CD4-positive, alpha-beta T cell (primary cell): ENCODE data around the gene LRRC26. TPM values are rescaled to one million over a fixed set of nuclear protein-coding genes. Genes with fewer than 3 reads are reported as not detected.

ENCODE experiments used
- ATAC-seq: fragments of 200-7000 bp; cut with Tn5 transposase; one replicate; pipeline ENCODE4 v1.10.0; 2022; ENCODE audit warnings: mild to moderate bottlenecking; ENCODE audit not compliant: poor library complexity
- CTCF ChIA-PET: fragments of 350-600 bp; sonication (Branson Sonifier 250); formaldehyde crosslinking; loops from one replicate; lab custom pipeline; 2021; ENCODE audit warnings: antibody characterized with exemption, inconsistent platforms; lab: Charles Lee
- POLR2A ChIA-PET: fragments of 350-600 bp; sonication (Branson Sonifier 250); formaldehyde crosslinking; loops from one replicate; lab custom pipeline; 2021; ENCODE audit warnings: antibody characterized with exemption, inconsistent platforms; lab: Charles Lee
- DNase-seq, 14 experiments: peaks; one replicate each; pipeline ENCODE4 v3.0.0-alpha.2; 2013 to 2020; ENCODE audit warnings: mixed read lengths in 2 of 14
- H3K27ac ChIP-seq, 2 donors: one replicate each; pipeline versions ENCODE4 v1.5.1 to v1.7.0; 2013; ENCODE audit warnings: low read length in 2 of 2, low read depth in 1 of 2, mild to moderate bottlenecking in 1 of 2
- H3K27me3 ChIP-seq, 2 experiments: 1 replicate in 1 of 2; 2 replicates in 1 of 2; pipeline versions ENCODE4 v1.6.1 to v1.7.0; 2013; ENCODE audit warnings: low read length in 2 of 2, control low read depth in 1 of 2, mild to moderate bottlenecking in 1 of 2, moderate library complexity in 1 of 2; ENCODE audit not compliant: insufficient read depth in 2 of 2, control insufficient read depth in 1 of 2
- H3K36me3 ChIP-seq: one replicate; pipeline ENCODE4 v1.6.1; 2013; ENCODE audit warnings: low read length, control low read depth; ENCODE audit not compliant: insufficient read depth
- H3K4me1 ChIP-seq: one replicate; pipeline ENCODE4 v1.6.1; 2013; ENCODE audit warnings: low read length, control low read depth; ENCODE audit not compliant: insufficient read depth
- H3K4me3 ChIP-seq: one replicate; pipeline ENCODE4 v1.5.1; 2013; ENCODE audit warnings: mild to moderate bottlenecking, low read length, moderate library complexity
- H3K9me3 ChIP-seq, 2 experiments: 1 replicate in 1 of 2; 2 replicates in 1 of 2; pipeline versions ENCODE4 v1.6.1 to v1.7.0; 2013; ENCODE audit warnings: low read length in 2 of 2, mild to moderate bottlenecking in 2 of 2, control low read depth in 1 of 2, moderate library complexity in 1 of 2; ENCODE audit not compliant: control insufficient read depth in 1 of 2, insufficient read depth in 1 of 2
- H3K27ac Mint-ChIP-seq: one replicate; pipeline ENCODE4 v1.8.0; 2020; ENCODE audit warnings: mixed read lengths
- H3K27me3 Mint-ChIP-seq: one replicate; pipeline ENCODE4 v1.8.0; 2021; ENCODE audit warnings: mixed read lengths
- H3K36me3 Mint-ChIP-seq: one replicate; pipeline ENCODE4 v1.8.0; 2021; ENCODE audit warnings: low read depth, mixed read lengths
- H3K4me1 Mint-ChIP-seq: one replicate; pipeline ENCODE4 v1.8.0; 2021; ENCODE audit warnings: low read depth, mixed read lengths
- H3K4me3 Mint-ChIP-seq: one replicate; pipeline ENCODE4 v1.8.0; 2020; ENCODE audit warnings: mild to moderate bottlenecking, mixed read lengths
- H3K9me3 Mint-ChIP-seq: one replicate; pipeline ENCODE4 v1.8.0; 2020; ENCODE audit warnings: mixed read lengths
- intact Hi-C, 2 experiments: fragments of 100-400 bp; cut with DNase I in 1 of 2; cut with micrococcal nuclease in 1 of 2; formaldehyde crosslinking; loops; one replicate each; pipeline versions ENCODE4 v1.15.1 to v1.9.0; 2023 to 2025; cut with DNase I, micrococcal nuclease
- total RNA-seq, 174 experiments: library from RNA in 2 of 174; stranded (reverse) in 2 of 174; gene quantifications; one replicate each; pipeline ENCODE4 v1.2.3 and lab custom pipeline; 2021 to 2026
- TF ChIP-seq, protein P1 (sequence below): fragments of 200-600 bp; IDR thresholded peaks from one replicate; pipeline ENCODE4 v1.8.0; 2022; ENCODE audit warnings: antibody characterized with exemption, mild to moderate bottlenecking

LRRC26 gene
- total RNA-seq, 2 experiments from 2014 or later = not detected

DNA sequence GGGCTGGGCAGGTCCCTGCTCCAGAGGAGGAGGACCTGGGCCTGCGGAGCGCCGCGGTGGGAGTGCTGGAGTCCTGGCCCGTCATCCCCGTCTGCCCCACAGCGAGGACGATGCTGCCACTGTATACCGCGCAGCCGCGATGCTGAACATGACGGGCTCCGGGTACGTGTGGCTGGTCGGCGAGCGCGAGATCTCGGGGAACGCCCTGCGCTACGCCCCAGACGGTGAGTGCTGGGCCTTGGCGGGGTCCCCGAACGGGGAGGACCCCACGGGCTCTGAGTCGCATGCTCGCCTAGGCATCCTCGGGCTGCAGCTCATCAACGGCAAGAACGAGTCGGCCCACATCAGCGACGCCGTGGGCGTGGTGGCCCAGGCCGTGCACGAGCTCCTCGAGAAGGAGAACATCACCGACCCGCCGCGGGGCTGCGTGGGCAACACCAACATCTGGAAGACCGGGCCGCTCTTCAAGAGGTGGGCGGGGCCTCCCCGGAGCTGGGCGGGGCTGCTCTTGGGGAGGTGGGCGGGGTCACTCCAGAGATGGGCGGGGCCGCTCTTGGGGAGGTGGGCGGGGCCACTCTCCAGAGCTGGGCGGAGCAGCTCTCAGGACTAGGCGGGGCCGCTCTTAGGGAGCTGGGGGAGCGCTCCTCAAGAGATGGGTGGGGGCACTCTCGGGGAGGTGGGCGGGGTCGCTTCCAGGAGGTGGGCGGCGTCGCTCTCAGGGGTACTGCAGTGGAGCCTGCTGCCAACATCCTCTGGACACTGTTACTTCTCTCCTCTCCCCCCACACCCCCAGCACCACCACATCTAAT lies 13.1 kb downstream of the LRRC26 start:
- Histone ChIP-seq H3K36me3 (no peaks in the 10 kb centered on the region), H3K4me1 (peaks cover 28% of the 10 kb centered on the region), H3K27ac (no peak overlapping the region), H3K27me3 (peaks cover 41 to 46% of the 10 kb centered on the region in 2 experiments), H3K9me3 (peaks cover 0 to 35% of the 10 kb centered on the region in 2 experiments), H3K4me3 (peak overlapping the region; percentile 44)
- H3K4me3 Mint-ChIP-seq = peak overlapping the region; percentile 45
- TF ChIP-seq, protein P1, sequence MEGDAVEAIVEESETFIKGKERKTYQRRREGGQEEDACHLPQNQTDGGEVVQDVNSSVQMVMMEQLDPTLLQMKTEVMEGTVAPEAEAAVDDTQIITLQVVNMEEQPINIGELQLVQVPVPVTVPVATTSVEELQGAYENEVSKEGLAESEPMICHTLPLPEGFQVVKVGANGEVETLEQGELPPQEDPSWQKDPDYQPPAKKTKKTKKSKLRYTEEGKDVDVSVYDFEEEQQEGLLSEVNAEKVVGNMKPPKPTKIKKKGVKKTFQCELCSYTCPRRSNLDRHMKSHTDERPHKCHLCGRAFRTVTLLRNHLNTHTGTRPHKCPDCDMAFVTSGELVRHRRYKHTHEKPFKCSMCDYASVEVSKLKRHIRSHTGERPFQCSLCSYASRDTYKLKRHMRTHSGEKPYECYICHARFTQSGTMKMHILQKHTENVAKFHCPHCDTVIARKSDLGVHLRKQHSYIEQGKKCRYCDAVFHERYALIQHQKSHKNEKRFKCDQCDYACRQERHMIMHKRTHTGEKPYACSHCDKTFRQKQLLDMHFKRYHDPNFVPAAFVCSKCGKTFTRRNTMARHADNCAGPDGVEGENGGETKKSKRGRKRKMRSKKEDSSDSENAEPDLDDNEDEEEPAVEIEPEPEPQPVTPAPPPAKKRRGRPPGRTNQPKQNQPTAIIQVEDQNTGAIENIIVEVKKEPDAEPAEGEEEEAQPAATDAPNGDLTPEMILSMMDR = no peak
- no peaks in the 10 kb centered on the region for H3K36me3 Mint-ChIP-seq
- no peak overlapping the region for H3K27ac Mint-ChIP-seq
- intact Hi-C loops = no loop called here
- DNase-seq (peak in 13 of 14 experiments; percentile 26 to 77 (median 46)), ATAC-seq (peak; percentile 82)
- ChIA-PET POLR2A (interaction anchor here (0.8 to 1.6 kb wide), 3 partner anchors 24 to 84 kb away, joined by 3 to 9 read pairs (median 4); partner anchors contain the start of gene TUBB4B), CTCF (interaction anchor here (0.6 to 1.3 kb wide), 3 partner anchors 71 to 182 kb away, joined by 3 to 4 read pairs (median 3); partner anchors contain the start of gene RNF224)
- H3K4me1 Mint-ChIP-seq = peaks cover 12% of the 10 kb centered on the region
- H3K27me3 Mint-ChIP-seq = peaks cover 51% of the 10 kb centered on the region
- no peaks in the 10 kb centered on the region for H3K9me3 Mint-ChIP-seq

DNA sequence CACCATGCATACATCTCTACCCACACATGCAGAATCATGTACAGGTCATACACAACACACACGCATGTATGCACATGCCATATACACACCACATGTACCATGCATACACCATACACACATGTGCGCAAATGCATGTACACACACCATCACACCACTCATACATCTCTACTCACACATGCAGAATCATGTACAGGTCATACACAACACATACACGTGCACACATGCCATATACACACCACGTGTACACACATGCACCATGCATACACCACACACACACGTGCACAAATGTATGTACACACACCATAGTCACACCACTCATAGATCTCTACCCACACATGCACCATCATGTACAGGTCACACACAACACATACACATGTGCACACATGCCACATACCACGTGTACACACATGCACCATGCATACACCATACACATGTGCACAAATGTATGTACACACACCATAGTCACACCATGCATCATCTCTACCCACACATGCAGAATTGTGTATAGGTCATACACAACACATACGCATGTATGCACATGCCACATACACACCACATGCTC lies 16.9 kb downstream of the LRRC26 start:
- Mint-ChIP-seq H3K27ac (no peak overlapping the region), H3K4me1 (peaks cover 1% of the 10 kb centered on the region), H3K27me3 (peaks cover 26% of the 10 kb centered on the region), H3K36me3 (no peaks in the 10 kb centered on the region), H3K9me3 (no peaks in the 10 kb centered on the region), H3K4me3 (no peak overlapping the region)
- Histone ChIP-seq H3K9me3 (peaks cover 0 to 28% of the 10 kb centered on the region in 2 experiments), H3K4me3 (no peak overlapping the region), H3K27me3 (peaks cover 12 to 27% of the 10 kb centered on the region in 2 experiments), H3K36me3 (no peaks in the 10 kb centered on the region), H3K4me1 (peaks cover 25% of the 10 kb centered on the region), H3K27ac (no peak overlapping the region)
- DNase-seq = no peak
- TF ChIP-seq, protein P1 = no peak
- ChIA-PET POLR2A (no interaction called here), CTCF (no interaction called here)
- no peak for ATAC-seq
- intact Hi-C loops = no loop called here

- peaks cover 15% of the 10 kb centered on the region for H3K27me3 Mint-ChIP-seq
- ChIA-PET POLR2A (interaction anchor here (0.9 kb wide), 1 partner anchor 21 kb away, joined by 3 read pairs; no protein-coding TSS in a partner anchor), CTCF (interaction anchor here (0.7 kb wide), 1 partner anchor 50 kb away, joined by 4 read pairs; the partner anchor contains the start of gene TPRN)
- Histone ChIP-seq H3K4me1 (peaks cover 5% of the 10 kb centered on the region), H3K27ac (no peak overlapping the region), H3K36me3 (no peaks in the 10 kb centered on the region), H3K9me3 (peaks cover 0 to 11% of the 10 kb centered on the region in 2 experiments), H3K4me3 (no peak overlapping the region), H3K27me3 (peaks cover 9 to 10% of the 10 kb centered on the region in 2 experiments)
- no peak overlapping the region for H3K27ac Mint-ChIP-seq
- intact Hi-C loops = no loop called here
- TF ChIP-seq, protein P1 = no peak
- DNase-seq (peak in 2 of 14 experiments; percentile 70 to 75), ATAC-seq (no peak)
- H3K4me3 Mint-ChIP-seq = no peak overlapping the region
- H3K36me3 Mint-ChIP-seq = no peaks in the 10 kb centered on the region
- no peaks in the 10 kb centered on the region for H3K9me3 Mint-ChIP-seq
- no peaks in the 10 kb centered on the region for H3K4me1 Mint-ChIP-seq
Measured at GRCh38 chr9:137150617-137151457, 19.0 kb downstream of the LRRC26 start.
